Hypothalamus (tissue), 51 donors: ENCODE data around the gene NDUFAB1.
"Not testable (repeated sequence)": the region's sequence is repeated elsewhere in the genome, so short reads cannot be mapped to it uniquely, and the experiment has no call there.

Source experiments
- DNase-seq, 51 donors: peaks; one replicate each; lab custom pipeline; 2025; lab: John Stamatoyannopoulos, UW

NDUFAB1 gene

GRCh38 chr16:23595951-23596720, at the start of gene NDUFAB1:
Gene NDUFAB1, minus strand, starts transcription at chr16:23596316. Its CDS starts 26 bp downstream, at chr16:23596290.
- DNase-seq: peak; percentile 25 to 92 (median 80)

- no peak for DNase-seq
Measured at GRCh38 chr16:23642246-23642774, 46.2 kb upstream of the NDUFAB1 start.

GRCh38 chr16:23640931-23641765, 45.0 kb upstream of the NDUFAB1 start, which contains the start of the genes DCTN5 and PALB2:
Gene DCTN5, plus strand, starts transcription at chr16:23641466. Its CDS starts 77 bp downstream, at chr16:23641543.
Gene PALB2, minus strand, starts transcription at chr16:23641310. Its CDS starts 153 bp downstream, at chr16:23641157.
- DNase-seq: peak; percentile 56 to 96 (median 89)

- DNase-seq: no peak
Measured at GRCh38 chr16:23640615-23640930, 44.5 kb upstream of the NDUFAB1 start.

- no peak for DNase-seq
Measured at GRCh38 chr16:23635958-23636357, 39.8 kb upstream of the NDUFAB1 start.

- no peak for DNase-seq
Measured at GRCh38 chr16:23634461-23635036, 38.4 kb upstream of the NDUFAB1 start.

- DNase-seq: not testable (repeated sequence)
Measured at GRCh38 chr16:23631874-23632273, 35.8 kb upstream of the NDUFAB1 start.

- no peak for DNase-seq
Measured at GRCh38 chr16:23629516-23629915, 33.4 kb upstream of the NDUFAB1 start.

GRCh38 chr16:23624092-23624491, 28.0 kb upstream of the NDUFAB1 start:
- no peak for DNase-seq

GRCh38 chr16:23615805-23616204, 19.7 kb upstream of the NDUFAB1 start:
- DNase-seq: no peak

GRCh38 chr16:23611936-23612335, 15.8 kb upstream of the NDUFAB1 start:
- no peak for DNase-seq

- not testable (repeated sequence) for DNase-seq
Measured at GRCh38 chr16:23610905-23611304, 14.8 kb upstream of the NDUFAB1 start.

GRCh38 chr16:23609929-23610328, 13.8 kb upstream of the NDUFAB1 start:
- no peak for DNase-seq

GRCh38 chr16:23608194-23608593, 12.1 kb upstream of the NDUFAB1 start:
- DNase-seq: no peak

- no peak for DNase-seq
Measured at GRCh38 chr16:23607726-23608125, 11.6 kb upstream of the NDUFAB1 start.

GRCh38 chr16:23597003-23597756, 1.1 kb upstream of the NDUFAB1 start:
- no peak for DNase-seq

GRCh38 chr16:23595246-23595950, 718 bp downstream of the NDUFAB1 start:
- no peak for DNase-seq

GRCh38 chr16:23594186-23594585, 1.9 kb downstream of the NDUFAB1 start:
- DNase-seq: no peak

GRCh38 chr16:23590181-23590580, 5.9 kb downstream of the NDUFAB1 start:
- no peak for DNase-seq

GRCh38 chr16:23587726-23588125, 8.4 kb downstream of the NDUFAB1 start:
- no peak for DNase-seq
